HG02759 (cell line): Measurements from ENCODE around the gene ALKBH3.

Source experiments
- ATAC-seq: cut with Tn5 transposase; IDR thresholded peaks from one replicate; pipeline ENCODE4 v1.9.1; 2021; ENCODE audit warnings: mild to moderate bottlenecking, moderate library complexity; ENCODE audit not compliant: unreplicated experiment

The ALKBH3 gene

GRCh38 chr11:43921561-43922294, 41.1 kb downstream of the ALKBH3 start:
- no peak for ATAC-seq

- ATAC-seq = no peak
Observed at GRCh38 chr11:43922295-43922648, 41.6 kb downstream of the ALKBH3 start.

GRCh38 chr11:43922744-43923405, 42.2 kb downstream of the ALKBH3 start:
- ATAC-seq = no peak

DNA sequence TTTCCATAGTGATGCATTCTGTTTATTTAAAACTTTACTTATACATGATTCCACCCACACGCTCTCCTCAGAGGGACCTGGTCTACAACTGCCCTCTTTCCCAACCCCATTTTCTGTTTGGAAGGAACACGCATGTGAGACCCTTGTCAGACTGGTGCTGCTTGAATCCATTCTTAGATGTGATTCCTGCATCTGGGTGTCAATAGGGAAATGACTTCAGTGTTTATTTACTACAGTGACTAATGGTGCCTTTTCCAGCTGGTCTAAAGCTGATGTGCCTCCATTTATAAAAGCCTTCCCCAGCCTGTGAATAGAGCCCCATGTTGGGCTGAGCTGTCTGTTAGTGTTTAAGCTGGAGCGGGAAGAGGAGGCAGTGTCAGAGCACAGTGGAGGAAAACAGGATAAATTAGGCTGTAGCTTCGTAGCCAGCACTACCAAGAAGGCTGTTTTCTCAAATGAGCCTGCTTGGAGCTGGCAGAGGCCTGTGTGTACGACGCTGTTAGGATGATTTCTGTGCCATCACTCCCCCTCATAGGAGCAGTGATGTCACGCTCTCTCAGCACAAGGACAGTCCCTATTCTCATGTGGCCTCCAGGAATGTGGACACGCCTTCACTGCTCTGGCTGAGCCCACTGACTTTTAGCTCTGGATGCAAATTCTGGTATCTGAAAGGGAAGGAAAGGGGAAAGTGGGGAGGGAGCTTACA, 42.9 kb downstream of the ALKBH3 start:
- ATAC-seq = no peak

- no peak for ATAC-seq
Observed at GRCh38 chr11:43924112-43924855, 43.7 kb downstream of the ALKBH3 start.

GRCh38 chr11:43925063-43925931, 44.7 kb downstream of the ALKBH3 start:
- ATAC-seq = no peak

DNA sequence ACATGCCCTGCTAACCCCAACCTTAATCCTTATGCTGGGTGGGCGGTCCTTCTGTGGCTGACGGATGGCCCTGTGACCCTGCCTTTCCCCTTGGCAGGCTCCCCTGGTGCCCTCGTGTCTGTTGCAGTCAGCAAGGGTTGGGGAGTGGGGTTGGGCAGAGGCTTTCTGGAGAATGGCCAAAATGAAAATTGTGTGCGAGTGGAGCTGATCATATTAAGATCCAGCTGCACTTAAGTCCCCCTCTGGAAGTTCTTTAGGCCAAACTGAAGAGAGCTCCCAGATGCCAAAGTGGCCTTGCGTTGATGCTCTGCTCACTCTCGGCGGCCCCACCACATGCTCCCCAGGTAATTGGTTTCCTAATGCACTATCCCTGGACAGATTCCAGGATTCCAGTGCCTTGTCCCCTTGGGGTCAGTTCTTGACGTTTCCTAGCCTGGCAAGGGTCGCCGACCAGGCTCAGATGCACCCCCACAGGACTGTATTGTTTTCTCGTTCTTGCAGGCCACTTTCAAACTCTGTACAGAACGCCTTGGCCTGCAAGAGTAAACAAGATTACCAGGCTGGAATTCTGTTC, 45.4 kb downstream of the ALKBH3 start:
- ATAC-seq = no peak

DNA sequence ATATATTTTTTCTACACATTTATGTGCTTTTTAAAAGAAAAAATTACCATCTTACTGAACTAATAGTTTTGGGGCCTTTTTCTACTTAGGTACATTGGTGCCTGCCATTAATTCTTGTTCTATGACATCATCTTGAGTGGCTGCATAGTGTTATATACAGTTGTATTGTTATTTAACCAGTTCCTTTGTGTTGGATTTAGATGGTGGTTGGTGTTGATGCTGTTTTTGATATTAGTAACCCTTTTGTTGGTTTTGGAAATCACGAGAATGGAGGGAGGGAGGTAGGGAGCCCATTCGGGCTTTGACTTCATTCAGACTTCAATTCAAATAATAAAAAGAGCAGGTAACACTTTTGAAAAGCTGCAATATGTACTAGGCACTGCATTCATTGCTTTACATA, 46.4 kb downstream of the ALKBH3 start:
- ATAC-seq = no peak

DNA sequence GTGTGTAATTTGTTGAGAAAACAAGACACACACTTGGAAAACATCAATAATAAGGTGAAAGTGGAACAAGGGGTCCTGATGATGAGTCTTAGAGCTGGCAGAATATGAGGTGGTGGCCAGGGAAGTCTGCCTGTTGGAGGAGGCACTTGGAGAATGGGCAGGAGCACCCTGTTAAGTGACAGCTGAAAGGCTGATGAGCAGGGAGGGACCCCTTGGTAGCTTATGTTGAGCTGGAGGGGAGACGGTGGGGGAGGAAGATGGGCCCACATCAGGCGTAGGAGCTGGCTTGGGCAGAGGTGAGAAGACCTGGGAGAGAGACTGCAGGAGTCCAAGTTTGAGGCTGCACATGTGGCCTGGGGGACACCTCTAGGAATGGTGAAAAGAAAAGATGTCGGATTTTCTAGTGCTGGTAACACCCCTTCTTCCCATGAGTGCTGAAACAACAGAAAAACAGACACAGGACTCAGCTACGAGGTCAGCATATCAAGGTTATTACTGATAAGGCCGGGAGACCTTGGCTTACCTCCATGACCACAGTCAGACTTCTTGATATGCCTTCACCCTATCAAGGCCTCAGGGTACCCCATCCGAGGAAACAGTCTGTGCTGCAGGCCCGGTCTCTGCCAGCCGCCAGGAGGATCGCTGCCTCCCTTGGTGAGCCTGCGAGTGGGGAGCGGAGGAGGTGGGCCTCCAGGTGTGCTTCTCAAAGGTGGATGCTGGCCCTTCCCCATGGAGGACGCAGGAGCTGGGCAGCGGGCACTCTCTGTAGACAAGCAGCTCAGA, 47.5 kb downstream of the ALKBH3 start:
- no peak for ATAC-seq

GRCh38 chr11:43928721-43929120, 48.1 kb downstream of the ALKBH3 start:
- ATAC-seq = no peak

- ATAC-seq = no peak
Observed at GRCh38 chr11:43930868-43931716, 50.5 kb downstream of the ALKBH3 start.

DNA sequence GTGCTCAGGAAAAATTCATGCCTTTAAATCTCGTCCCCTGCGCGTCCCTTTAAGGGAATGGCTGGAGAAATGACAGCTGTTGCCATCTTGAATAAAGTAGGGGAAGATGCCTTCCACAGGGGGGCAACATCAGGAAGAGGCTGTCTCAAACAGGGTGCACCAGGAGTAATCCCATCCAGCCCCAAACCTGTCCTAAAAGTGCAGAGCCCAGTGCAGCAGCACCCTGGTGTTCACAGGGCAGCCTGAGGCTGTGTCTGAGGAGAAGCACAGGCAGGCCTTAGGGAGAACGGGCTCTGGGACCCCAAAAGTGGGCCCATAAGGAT, 51.0 kb downstream of the ALKBH3 start:
- ATAC-seq = no peak

DNA sequence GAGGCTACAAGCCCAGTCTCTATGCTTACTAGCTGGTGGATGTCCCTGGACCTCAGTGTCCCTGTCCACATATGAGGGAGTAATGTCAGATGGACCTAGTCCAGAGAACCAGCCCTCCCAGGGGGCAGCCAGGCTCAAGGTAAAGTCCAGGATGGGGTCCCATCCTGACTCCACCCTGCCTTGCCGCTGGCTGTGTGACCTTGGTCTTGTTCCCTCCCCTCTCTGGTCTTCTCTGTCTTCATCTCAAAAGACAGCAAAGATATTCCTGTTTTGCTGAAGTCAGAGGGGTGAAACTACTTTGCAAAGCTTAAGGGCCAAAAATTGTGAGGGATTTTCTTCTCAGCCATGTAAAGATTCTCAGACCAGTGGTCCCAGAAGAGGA, 52.6 kb downstream of the ALKBH3 start:
- ATAC-seq = no peak

DNA sequence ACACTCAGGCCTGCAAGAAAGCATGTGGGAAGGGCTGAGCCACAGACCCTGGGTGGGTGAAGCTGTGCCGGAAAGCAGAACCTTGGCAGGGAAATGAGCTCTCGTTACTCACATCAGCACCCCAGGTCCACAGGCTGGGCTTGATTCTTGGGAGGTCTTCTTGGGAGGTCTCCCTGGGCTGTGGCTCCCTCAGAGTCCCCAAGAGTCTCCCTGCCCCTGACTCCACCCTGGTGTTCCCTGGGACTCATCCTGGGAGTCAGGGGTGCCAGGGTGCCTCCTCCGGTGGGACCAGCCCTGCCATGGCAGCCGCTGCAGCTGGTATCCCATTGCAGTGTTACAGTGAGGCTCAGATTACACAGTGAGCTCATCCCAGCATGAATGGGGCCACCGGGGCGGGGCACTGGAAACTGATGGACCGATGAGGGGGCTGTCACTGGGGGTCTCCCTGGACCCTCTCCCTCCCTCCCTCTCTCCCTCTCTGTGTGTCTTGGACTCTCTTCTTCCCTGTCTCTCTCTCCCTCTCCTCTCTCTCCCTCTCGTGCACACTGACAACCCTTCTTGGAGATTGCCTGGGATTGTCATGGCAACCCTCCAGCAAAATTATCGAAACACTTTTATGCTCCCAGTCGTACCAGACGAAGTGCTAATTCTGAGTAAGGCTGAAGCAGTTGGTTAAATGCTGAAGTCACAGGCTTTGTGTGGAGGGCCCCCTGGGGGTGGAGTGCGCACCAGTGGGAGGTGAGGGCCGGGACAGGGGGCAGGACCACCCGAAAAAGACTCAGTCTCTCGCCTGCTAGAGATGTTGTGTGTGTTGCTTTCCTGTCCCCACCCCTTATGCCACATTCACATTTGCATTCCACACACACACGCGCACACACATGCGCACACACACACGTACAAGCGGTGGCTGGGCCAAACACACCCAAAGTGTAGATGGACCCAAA, 53.2 kb downstream of the ALKBH3 start:
- ATAC-seq = no peak

DNA sequence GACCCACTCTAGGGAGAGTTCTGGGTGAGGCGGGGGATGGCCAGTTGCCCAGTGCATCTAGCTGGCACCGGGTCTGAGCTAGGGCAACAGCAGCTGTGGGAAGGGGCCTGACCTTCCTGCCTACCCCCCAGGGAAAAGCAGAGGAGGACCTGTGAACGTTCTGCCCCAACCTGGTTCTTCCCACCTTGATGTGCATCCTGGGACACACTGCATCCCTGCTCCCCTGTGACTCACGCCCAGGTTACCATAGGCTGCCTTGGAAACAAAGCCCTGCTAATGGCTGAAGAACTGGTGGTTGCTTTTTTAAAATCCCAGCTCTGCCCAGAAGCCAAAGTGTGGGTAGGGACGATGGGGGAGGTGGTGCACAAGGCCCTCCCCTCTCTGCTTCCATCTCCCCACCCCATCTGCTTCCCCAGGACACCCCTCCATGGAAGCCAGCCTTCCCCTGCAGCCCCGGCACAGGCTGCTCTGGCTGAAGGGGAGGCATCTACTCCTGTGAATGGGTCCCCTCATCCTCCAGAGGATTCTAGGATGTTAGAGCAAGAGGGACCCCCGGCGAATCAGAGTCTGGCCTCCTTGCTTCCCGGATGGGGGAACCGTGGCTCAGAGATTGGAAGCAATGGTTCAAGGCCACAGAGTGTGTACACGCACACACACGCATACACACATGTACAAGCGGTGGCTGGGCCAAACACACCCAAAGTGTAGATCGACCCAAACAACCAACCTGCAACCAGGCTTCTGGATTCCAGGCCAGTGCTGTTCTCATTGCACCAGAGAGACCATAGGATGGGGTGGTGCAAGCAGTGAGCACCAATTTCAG, 54.2 kb downstream of the ALKBH3 start:
- ATAC-seq = no peak

- no peak for ATAC-seq
Observed at GRCh38 chr11:43935424-43935979, 54.9 kb downstream of the ALKBH3 start.
